H1 (cell line): Measurements from ENCODE around the gene TNS3. TPM values are rescaled to one million over a fixed set of nuclear protein-coding genes. Genes with fewer than 3 reads are reported as not detected.

Experiments
- NANOG ChIP-seq: IDR thresholded peaks from 2 replicates; pipeline ENCODE4 v1.6.1; 2011; ENCODE audit warnings: low read length, low read depth, mild to moderate bottlenecking, inconsistent platforms; ENCODE audit not compliant: insufficient read depth, poor library complexity, severe bottlenecking
- SIN3A ChIP-seq, 2 experiments: IDR thresholded peaks in 1 of 2; conservative IDR thresholded peaks in 1 of 2; 2 replicates each; pipeline ENCODE4 v1.6.1; 2011 to 2012; ENCODE audit warnings: low read length in 2 of 2, improper control_type of control experiment in 1 of 2, low read depth in 1 of 2, mild to moderate bottlenecking in 1 of 2
- USF2 ChIP-seq: IDR thresholded peaks from 2 replicates; pipeline ENCODE4 v1.6.1; 2011; ENCODE audit warnings: low read length, improper control_type of control experiment
- polyA plus RNA-seq, 7 experiments: library from polyadenylated mRNA; depleted of rRNA in 3 of 7; stranded (reverse) in 5 of 7; unstranded in 2 of 7; fragments of >200 nt in 5 of 7; fragments of 200-250 nt in 2 of 7; gene quantifications; 1 replicate in 5 of 7; 2 replicates in 1 of 7; 4 replicates in 1 of 7; pipeline versions ENCODE4 v1.2.1 to v1.2.3, GENCODE V29; 2011 to 2013; ENCODE audit warnings: missing spikeins in 2 of 7, mixed read lengths in 2 of 7
- total RNA-seq: library from RNA; stranded (reverse); fragmentation: NEBNext Ultra II Directional; extraction: Animal tissue kit (Norgen Biotek cat#: 25700); gene quantifications from 2 replicates; pipeline ENCODE4 v1.2.1, GENCODE V29; 2021

Gene TNS3
- total and polyA plus RNA-seq, 2 of the 8 experiments (the other 6 are each of a cell fraction or from before 2014, with no cell fraction given): 11.9 to 24.2 TPM

GRCh38 chr7:47553309-47553708 is 28.6 kb downstream of the TNS3 start (continued):
- TF ChIP-seq USF2 (no peak), NANOG (no peak), SIN3A (conservative IDR thresholded peaks at IDR 0.05 in 1 of 2, IDR thresholded peaks at IDR 0.05 in 1 of 2; ENCODE audit: low read depth in 1 of 2, low read length in 2 of 2) (no peak)
